Limb (tissue), 2 donors: ENCODE results near the gene IPO11.
"Not testable (repeated sequence)": the region's sequence is repeated elsewhere in the genome, so short reads cannot be mapped to it uniquely, and the experiment has no call there.

Experiments
- DNase-seq, 2 donors: peaks; one replicate each; pipeline ENCODE4 v3.0.0-alpha.2; 2016; ENCODE audit errors: extremely low spot score in 2 of 2

The IPO11 gene

DNA sequence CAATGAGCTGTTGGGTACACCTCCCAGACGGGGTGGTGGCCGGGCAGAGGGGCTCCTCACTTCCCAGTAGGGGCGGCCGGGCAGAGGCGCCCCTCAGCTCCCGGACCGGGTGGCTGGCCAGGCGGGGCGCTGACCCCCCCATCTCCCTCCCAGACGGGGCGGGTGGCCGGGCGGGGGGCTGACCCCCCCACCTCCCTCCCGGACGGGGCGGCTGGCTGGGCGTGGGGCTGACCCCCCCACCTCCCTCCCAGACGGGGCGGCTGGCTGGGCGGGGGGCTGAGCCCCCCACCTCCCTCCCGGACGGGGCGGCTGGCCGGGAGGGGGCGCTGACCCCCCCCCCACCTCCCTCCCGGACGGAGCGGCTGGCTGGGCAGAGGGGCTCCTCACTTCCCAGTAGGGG is 100.5 kb downstream of the IPO11 start:
- not testable (repeated sequence) for DNase-seq

DNA sequence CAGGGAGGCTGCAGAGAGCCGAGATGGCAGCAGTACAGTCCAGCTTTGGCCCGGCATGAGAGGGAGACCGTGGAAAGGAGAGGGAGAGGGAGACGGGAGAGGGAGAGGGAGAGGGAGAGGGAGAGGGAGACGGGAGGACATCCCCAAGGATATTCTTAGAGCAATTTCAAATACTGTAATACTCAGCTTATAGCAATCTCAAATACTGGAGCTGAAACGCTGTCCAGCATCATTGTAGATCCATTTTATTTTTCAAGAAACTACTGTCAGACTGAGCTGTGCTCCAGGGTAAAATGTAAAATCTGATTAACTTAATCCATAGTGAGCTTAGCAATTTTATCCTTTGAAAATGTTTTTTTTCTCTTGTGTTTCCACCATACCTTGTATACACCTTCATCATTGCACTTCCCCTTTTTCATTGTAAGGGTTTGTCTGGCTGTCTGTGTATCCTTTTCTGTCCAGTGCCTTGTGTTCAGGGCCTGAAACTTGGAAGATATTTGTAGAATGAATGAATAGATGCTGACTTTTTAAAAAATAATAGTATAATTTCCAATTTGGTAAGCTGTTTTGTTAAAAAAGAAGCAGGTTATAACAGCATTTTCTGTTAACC is 102.1 kb downstream of the IPO11 start:
- DNase-seq: no peak

DNA sequence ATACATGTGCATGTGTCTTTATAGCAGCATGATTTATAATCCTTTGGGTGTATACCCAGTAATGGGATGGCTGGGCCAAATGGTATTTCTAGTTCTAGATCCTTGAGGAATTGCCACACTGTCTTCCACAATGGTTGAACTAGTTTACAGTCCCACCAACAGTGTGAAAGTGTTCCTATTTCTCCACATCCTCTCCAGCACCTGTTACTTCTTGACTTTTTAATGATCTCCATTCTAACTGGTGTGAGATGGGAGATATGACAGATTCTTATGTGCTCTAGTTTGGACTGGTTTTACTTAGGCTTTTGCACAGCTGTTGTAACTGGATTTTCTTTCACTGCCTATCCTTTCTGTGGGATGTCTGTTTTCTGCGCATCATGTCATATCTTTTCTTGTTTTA is 108.2 kb downstream of the IPO11 start:
- DNase-seq: not testable (repeated sequence)

DNA sequence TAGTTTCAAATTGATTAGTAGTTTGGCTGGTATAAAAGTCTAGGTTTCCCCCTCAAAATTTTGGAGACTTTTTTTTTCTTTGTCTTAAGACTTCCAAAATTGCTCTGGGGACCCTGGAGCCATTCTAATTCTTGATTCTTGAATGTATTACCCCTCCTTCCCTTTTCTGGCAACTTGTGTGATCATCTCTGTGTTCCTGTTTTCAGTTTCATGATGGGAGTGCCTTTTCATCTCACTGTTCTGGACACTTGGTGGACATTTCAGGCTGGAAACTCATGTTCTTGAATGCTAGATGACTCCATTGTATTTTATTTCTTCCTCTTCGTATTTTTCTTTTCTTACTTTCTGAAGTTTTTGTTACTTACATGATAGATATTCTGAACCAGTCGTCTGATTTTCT is 108.8 kb downstream of the IPO11 start:
- DNase-seq: no peak

DNA sequence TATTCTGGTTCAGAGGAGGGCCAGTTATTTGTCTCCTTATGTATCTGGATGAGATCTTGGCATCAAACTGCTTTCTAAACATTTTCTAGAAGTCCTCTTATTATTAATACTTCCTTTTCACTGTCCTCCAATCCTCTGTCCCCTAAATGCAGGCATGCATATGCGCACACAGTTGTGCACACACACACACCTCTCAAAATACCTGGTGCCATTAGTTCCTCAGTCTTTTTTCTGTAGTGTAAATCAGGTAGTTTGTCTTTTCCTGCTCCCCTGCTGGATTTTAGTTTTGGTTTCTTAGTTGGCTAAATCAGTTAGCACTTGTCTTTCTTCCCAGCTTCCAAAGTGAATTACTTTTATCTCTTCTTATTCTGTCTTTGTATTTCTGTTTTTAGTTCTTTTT is 110.2 kb downstream of the IPO11 start:
- DNase-seq: no peak

DNA sequence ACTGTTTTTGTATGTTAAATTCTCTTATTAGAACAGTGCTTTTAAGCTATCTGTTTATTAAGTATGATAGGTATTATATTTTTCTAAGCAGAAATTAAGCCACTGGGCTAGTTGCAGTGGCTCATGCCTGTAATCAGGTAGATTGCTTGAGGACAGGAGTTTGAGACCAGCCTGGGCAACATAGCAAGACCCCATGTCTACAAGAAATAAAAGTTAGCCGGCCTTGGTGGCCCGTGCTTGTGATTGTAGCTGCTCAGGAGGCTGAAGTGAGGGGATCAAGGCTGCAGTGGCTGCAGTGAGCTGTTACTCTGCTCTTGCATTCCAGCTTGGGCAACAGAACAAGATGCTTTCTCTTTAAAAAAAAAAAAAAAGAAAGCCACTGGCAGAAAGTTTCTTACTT is 121.0 kb downstream of the IPO11 start:
- DNase-seq: no peak

DNA sequence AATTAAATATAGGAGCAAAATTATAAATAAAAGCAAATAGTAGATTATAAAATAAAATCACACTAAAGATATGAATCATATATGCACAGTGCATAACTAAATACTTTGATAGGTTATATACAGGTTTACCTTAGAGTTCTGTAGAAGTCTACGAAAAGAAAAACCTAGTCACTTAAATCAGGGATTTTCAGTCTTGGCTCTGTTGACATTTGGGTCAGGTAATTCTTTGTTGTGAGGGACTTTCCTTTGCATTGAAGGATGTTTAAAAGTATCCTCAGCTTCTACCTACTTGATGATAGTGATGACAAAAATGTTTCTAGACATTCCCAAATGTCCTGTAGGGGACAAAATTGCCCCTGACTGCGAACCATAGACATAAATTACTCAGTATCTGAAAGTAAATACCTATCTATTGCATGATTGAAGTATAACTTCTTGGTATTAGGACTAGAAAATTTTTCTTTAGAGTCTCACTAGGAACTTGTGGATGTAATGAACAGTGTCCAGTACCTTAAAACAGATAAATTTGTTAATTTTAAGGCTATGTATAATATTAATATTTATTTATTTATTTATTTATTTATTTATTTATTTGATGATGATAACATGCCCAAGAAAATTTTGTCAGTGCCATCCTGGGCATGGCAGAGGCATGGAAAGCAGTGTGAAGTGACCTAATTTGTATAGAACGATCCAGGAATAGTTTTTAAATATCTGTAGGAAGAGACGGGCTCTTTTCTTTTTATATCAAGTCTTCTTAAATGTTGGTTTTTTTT is 122.1 kb downstream of the IPO11 start:
- DNase-seq: no peak

DNA sequence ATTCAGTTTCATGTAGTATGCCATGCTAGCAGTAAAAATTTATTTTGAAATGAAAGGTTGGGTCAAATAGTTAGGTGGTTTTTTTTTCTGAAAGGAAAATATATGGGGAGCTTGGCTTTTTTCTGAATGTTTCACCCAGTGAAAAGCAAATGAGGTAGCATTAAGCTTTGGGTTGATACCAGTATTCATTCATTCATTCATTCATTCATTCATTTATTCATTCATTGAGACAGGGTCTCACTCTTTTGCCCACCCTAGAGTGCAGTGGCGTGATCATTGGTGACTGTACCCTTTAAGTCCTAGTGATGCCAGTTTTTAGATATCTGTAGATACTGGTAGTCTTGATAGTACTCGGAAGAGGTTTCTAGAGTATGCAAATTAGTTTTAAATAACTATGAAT is 123.7 kb downstream of the IPO11 start:
- no peak for DNase-seq

DNA sequence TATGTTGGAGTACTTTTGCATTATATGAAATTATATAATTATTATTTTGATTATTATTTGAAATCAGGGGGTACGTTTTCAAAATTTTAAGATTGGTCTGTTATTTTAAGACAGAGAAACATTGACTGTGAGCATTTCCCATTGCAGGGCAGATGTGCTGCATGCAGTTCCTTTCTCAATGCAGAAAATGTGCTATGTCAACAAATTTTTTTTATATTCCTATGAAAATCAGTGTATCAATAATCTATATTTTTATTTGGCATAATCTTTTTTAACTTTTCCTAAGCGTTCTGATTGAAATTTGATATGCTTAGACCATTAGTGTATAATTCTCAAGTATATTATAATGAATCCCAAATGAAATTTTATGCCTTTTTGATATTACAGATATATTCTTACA is 124.2 kb downstream of the IPO11 start:
- DNase-seq: no peak

DNA sequence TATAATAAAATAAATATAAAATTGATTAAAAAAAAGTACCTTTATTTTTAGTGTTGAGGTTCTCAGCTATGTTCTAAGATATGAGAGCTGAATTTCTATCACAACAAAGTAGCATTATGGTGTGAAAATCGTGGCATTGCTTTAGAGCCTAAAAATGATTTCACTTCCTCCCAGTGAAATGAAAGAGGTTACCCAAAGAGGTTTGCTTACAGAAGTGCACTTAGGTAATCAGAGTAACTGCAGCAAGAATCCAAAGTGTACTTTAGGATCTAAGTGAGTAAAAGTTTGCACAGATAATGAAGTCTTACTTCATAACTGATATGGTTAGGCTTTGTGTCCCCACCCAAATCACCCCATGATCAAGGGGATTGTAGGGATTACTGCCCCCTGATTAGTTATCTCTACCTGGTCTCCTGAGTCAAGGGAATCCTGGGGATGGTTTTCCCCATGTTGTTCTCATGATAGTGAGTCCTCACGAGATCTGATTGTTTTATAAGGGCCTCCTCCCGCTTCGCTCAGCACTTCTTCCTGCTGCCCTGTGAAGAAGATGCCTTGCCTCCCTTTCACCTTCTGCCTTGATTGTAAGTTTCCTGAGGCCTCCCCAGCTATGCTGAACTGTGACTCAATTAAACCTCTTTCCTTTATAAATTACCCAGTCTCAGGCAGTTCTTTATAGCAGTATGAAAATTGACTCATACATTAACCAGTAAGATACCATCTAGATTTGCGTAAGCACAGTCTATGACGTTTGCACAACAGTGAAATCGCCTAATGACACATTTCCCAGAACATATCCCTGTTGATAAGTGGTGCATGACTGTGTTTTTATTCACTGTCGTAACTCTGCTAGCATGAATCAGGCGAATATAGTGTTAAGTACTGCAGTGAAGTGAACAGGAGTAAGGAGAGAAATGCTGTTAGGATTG is 125.7 kb downstream of the IPO11 start:
- DNase-seq: no peak

DNA sequence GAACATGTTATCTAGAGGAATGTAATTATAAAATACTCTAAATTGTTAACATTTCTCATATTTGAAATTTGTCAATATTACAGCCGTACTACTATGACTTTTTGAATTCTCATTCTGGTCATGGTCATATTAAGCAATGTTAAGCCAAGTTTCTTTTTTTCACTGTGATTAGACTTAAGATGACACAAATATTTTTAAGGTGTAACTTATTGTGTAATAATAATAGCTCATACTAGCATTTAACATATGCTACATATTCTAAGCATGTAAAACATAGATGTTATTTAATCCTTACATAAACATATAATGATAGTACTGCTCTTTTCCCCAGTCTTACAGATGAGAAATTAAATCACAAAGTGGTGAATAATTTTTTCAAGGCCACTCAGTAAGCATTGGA is 130.2 kb downstream of the IPO11 start:
- no peak for DNase-seq

DNA sequence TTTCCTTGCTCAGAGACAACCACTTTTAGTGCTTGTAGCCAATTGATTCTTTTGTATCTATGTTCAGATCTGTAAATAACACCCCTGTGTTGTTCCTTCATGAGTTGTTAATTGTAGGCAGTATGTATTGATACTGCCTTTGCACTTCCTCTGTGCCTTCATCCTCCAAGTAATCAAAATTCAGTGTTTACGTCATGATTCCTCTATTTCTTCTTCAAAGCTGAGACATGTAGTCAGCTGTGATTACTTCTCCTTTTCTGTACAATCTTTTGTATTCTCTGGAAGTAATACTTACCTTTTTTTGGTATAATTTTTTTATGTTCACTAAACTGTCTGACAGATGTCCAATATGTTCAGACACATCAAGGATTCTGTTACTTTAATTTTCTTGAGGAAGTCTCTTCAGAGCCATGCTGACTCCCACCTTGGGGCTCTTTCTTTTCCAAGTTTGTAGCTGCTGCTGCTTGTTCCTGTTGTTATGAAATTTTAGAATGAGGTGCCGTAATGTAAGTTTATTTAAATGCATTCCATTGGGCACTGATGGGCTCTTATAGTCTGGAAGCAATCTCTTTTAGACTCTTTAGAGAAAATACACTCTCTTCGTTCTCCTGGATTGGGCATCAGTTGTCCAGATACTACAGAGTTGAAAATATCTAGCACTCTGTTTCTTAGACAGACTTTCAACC is 135.5 kb downstream of the IPO11 start:
- no peak for DNase-seq

DNA sequence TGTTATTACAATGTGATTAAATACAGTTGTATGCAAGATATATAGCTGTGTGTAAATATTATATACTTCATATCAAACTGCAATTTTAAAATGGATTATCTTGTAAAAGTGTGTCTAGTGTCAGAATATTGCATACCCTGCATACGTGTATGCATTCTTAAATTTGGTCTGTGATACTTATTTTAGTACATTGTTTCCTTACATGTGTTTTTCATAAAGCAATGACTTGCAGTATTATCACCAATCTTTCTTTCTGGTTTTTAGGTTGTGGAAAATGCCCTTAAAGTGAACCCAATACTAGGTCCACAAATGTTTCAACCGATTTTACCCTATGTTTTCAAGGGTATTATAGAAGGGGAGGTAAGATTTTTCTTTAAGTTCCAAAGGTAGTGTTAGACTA is 137.5 kb downstream of the IPO11 start:
- no peak for DNase-seq

DNA sequence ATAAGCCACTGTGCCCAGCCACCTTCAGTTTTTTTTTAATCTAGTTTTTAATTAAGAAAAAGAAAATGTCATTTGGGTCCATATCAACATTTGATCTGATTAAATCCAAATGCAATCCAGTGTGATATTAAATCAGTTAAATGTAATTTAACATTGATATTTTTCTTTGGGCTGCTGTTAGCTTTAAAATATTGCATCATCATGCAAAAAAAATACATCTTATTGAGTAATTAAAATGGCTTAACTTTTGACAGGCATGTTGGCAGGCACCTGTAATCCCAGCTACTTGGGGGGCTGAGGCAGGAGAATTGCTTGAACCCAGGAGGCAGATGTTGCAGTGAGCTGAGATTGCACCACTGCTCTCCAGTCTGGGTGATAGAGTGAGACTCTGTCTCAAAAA is 143.4 kb downstream of the IPO11 start:
- DNase-seq: no peak

DNA sequence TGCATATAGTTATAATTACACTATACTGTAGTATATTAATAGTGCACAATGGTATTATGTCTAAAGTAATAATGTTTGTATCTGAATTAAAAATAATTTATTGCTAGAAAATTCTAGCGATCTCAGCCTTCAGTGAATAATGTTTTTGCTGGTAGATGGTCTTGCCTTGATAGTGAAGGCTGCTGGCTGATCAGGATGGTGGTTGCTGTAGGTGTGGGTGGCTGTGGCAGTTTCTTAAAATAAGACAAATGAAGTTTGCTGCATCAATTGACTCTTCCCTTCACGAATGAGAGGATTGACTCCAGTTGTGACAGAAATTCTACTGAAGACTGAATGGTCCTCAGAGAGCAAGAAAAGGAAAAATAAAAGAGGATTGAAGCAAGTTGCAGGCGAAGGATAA is 146.4 kb downstream of the IPO11 start:
- no peak for DNase-seq

DNA sequence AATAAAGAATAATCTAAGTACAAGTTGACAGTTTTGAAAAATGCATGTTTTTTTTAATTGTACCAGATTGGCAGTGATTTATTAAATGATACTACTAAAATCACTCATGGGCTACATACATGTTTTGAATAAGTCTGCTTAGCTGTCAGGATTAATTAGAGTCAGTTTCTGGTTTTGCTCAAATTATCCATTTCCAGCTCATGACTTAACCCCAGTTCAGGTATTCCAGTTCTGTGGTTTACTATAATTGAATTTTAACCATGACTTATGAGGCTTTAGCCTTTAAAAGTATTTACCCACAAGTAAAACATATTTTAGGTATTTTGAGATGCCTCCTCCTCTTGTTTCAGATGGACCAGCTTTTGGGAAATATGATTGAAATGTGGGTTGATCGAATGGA is 148.2 kb downstream of the IPO11 start:
- no peak for DNase-seq

DNA sequence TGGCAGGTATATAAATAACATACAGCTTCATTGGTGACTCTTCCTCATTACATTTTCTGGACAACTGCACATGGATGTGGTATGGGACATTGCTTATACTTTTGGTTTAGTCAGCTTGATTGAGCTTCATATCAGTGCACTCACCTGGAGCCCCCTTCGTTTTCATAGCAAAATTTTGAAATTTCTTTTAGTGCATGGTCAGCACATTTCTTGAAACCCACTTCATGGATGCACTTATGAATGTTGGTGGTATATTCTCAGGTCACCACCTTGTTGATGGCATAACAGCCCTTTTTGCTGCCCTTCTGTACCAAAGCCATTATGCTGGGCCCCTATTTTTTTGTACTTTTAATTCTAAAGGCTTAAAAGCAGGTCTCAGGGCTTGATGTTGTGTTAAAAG is 149.3 kb downstream of the IPO11 start:
- no peak for DNase-seq

DNA sequence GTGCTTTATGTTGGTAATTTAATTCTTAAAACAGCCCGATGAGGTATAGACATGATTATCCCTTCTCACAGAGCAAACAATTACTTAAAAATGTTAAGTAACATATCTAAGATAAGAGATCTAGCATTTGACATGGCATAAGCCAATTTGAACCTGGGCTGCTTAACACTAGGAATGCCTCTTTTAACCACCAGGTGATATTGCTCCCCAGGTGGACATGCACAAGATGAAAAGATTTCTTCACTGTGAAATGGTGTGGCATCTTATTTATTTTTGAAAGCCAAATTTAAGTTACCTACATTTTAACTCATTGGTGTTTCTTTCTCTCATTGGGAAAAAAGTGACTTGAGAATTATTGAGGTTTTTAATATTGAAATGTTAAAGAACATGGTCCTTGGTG is 150.3 kb downstream of the IPO11 start:
- no peak for DNase-seq

DNA sequence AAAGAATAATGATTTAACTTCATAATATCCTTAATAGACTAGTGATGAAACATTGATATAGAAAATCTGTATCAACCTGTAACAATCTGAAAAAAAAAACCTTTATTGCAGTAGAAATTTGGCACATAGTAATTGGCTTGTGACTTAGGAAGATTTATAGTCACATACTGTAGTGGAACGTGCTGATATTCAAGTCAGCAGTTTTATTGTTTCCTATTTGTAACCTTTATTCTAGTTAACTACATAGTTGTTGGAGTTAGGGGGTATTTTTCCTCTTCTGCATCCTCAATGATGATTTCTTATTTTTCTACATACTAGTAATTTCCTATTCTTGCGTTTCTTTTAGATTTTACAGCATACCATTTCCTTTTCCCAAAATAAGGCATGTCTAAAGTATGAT is 151.5 kb downstream of the IPO11 start:
- DNase-seq: no peak

DNA sequence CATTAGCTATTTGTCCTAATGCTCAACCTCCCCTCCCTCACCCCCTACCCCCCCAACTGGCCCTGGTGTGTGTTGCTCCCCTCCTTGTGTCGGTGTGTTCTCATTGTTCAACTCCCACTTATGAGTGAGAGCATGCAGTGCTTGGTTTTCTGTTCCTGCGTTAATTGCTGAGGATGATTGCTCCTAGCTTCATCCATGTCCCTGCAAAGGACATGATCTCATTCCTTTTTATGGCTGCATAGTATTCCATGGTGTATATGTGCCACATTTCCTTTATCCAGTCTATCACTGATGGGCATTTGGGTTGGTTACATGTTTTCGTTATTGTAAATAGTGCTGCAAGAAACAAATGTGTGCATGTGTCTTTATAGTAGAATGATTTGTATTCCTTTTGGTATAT is 153.2 kb downstream of the IPO11 start:
- DNase-seq: not testable (repeated sequence)

DNA sequence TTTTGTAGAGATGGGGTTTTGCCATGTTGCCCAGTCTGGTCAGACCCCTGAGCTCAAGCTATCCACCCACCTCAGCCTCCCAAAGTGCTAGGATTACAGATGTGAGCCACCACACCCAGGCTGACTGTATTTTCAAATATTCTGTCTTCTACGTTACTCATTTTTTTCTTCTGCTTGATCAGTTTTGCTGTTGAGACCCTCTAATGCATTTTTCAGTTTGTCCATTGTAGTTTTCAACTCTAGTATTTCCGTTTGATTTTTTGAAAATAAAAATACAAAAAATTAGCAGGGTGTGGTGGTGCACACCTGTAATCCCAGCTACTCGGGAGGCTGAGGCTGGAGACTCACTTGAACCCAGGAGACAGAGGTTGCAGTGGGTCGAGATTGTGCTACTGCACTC is 155.6 kb downstream of the IPO11 start:
- DNase-seq: no peak
